LNCAP (cell line): Measurements from ENCODE around the gene GRIK4.

Experiments used
- TF ChIP-seq, protein P1 (sequence below): fragments of 450-650 bp; IDR thresholded peaks from 2 replicates; pipeline ENCODE4 v1.5.1; 2017; ENCODE audit warnings: mild to moderate bottlenecking

GRIK4 gene

DNA sequence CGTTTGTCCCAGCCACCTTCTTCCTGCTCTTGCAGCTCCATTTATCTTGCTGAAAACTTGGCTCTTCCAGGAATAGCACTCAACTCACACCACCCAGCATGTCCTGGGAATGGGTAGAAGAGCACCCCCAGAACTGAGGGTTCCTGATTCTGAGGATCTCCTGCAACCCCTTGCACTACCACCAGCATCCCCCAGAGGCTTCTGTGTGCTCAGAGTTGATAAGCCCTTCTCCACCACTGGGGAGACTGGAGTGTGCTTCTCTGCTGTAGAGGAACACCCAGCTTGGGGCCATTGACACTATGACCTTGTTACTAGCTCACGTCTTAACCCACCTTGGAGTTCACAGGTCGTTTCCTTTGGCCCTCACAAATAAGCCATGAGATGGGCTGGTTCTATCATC, 121.0 kb downstream of the GRIK4 start:
- TF ChIP-seq, protein P1, sequence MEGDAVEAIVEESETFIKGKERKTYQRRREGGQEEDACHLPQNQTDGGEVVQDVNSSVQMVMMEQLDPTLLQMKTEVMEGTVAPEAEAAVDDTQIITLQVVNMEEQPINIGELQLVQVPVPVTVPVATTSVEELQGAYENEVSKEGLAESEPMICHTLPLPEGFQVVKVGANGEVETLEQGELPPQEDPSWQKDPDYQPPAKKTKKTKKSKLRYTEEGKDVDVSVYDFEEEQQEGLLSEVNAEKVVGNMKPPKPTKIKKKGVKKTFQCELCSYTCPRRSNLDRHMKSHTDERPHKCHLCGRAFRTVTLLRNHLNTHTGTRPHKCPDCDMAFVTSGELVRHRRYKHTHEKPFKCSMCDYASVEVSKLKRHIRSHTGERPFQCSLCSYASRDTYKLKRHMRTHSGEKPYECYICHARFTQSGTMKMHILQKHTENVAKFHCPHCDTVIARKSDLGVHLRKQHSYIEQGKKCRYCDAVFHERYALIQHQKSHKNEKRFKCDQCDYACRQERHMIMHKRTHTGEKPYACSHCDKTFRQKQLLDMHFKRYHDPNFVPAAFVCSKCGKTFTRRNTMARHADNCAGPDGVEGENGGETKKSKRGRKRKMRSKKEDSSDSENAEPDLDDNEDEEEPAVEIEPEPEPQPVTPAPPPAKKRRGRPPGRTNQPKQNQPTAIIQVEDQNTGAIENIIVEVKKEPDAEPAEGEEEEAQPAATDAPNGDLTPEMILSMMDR = no peak

GRCh38 chr11:120633616-120634393, 122.3 kb downstream of the GRIK4 start:
- TF ChIP-seq, protein P1 = no peak

GRCh38 chr11:120634706-120635105, 123.2 kb downstream of the GRIK4 start:
- TF ChIP-seq, protein P1 = no peak

DNA sequence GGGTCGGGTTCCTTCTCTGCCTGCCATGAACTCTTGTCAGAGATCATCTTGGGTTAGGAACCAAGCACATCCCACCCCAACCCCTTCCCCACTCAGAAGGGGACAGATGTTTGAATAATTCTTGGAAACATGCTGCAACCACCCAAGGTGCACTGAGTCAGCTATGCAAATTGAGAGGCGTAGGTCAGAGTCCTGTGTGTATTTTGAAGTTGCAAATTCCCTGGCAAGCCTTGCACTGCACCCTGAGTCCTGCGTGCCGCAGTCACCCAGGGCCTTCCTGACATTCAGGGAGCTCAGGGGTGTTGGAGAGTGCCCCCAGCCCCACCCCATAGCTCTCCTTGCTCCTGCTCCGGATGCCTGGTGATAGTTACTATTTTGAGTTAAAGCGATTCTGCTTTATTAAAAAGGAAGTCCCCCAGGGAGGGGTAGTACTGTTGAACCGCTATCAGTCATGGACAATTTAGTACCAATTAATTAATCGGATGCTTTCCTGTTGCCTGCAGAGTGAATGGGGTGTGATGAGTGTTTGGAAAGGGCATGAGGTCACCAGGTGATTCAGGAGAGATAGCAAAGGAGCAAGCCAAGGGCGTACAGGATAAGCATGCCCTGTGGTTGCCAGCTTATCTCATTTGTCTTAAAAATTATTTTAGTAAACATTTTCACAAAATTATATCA, 123.7 kb downstream of the GRIK4 start:
- TF ChIP-seq, protein P1 = no peak

DNA sequence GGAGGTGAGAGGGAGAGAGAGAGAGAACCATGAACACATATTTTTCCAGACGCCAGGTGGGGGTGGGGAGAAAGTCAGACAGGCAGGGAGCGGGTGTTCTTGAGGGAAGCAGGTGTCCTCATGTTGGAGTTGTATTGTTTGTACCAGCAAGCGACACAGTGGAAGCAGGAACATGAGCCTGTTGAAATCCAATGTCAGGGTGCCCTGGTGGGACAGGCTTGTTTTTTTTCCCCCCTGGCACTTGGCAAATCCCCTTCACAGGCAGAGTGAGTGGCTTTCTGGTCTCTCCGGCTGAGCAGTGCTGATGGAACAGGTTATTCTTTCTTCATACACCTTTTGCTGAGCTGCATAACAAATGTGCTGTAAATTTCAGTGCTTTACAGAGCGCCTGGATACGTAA, 125.6 kb downstream of the GRIK4 start:
- TF ChIP-seq, protein P1 = no peak

DNA sequence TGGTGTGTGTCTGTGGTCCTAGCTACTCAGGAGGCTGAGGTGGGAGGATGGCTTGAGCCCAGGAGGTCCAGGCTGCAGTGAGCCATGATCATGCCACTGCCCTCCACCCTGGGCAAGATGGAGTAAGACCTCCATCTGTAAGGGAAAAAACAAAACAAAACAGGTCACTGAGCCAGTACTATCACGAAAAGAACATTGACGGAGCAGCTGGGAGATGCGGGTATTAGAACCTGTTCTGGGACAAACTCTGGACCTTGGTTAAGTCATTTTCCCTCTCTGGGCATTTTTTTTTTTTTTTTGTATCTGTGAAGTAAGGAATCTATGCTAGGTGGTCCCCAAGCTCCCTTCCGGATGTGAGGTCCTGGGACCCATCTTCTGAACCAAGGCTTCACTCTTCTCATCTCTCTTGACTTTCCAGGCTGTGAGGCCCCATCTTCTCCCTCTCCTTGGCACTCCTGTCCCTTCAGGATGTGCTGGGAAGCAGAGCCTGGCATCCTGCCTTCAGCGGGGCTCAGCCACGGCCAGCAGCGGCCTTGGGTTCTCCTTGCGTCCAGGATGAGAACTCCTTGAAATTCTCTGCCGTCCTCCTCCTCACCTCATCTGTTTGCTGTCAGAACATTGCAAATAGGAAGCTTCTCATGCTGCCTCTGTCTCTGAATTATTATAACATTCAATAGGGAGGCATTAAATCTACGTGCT, 130.8 kb downstream of the GRIK4 start:
- TF ChIP-seq, protein P1 = no peak

GRCh38 chr11:120643284-120643683, 131.7 kb downstream of the GRIK4 start:
- TF ChIP-seq, protein P1 = no peak
